Neutrophil (primary cell): ENCODE results near the gene GADD45GIP1.

Source experiments
- H3K27ac ChIP-seq: fragments of 200-600 bp; sonication (generic); 2 replicates; pipeline ENCODE4 v1.5.1; 2016; ENCODE audit warnings: mild to moderate bottlenecking, moderate library complexity
- H3K27me3 ChIP-seq: fragments of 200-600 bp; sonication (generic); 2 replicates; pipeline ENCODE4 v1.6.0; 2016; ENCODE audit warnings: mild to moderate bottlenecking
- H3K36me3 ChIP-seq: fragments of 200-600 bp; sonication (generic); 2 replicates; pipeline ENCODE4 v1.5.1; 2017
- H3K4me1 ChIP-seq, 2 experiments: fragments of 200-600 bp in 1 of 2; sonication (generic) in 1 of 2; 1 replicate in 1 of 2; 2 replicates in 1 of 2; pipeline versions ENCODE4 v1.5.1 to v1.6.1; 2013 to 2016; ENCODE audit warnings: low read depth in 1 of 2, low read length in 1 of 2, mild to moderate bottlenecking in 1 of 2, moderate library complexity in 1 of 2; ENCODE audit not compliant: control insufficient read depth in 1 of 2, insufficient read depth in 1 of 2
- H3K4me3 ChIP-seq, 2 experiments: fragments of 200-600 bp in 1 of 2; sonication (generic) in 1 of 2; 1 replicate in 1 of 2; 2 replicates in 1 of 2; pipeline ENCODE4 v1.5.1; 2013 to 2016; ENCODE audit warnings: low read depth in 1 of 2, low read length in 1 of 2, mild to moderate bottlenecking in 1 of 2, moderate library complexity in 1 of 2
- H3K9me3 ChIP-seq: fragments of 200-600 bp; sonication (generic); 2 replicates; pipeline ENCODE4 v1.5.1; 2016
- CTCF ChIP-seq: fragments of 200-600 bp; sonication (generic); IDR thresholded peaks from 2 replicates; pipeline ENCODE4 v1.5.1; 2016; ENCODE audit warnings: antibody characterized with exemption

GADD45GIP1 gene

GRCh38 chr19:12987190-12987589 is 30.2 kb upstream of the GADD45GIP1 start:
- Histone ChIP-seq H3K27ac (no peak overlapping the region), H3K4me1 (peaks cover 7 to 9% of the 10 kb centered on the region in 2 experiments), H3K4me3 (no peak overlapping the region), H3K27me3 (peaks cover 54% of the 10 kb centered on the region), H3K9me3 (no peaks in the 10 kb centered on the region), H3K36me3 (no peaks in the 10 kb centered on the region)
- TF ChIP-seq CTCF = no peak

GRCh38 chr19:12986726-12987125 is 29.7 kb upstream of the GADD45GIP1 start:
- TF ChIP-seq CTCF = no peak

GRCh38 chr19:12985049-12985776 is 28.2 kb upstream of the GADD45GIP1 start:
- no peak overlapping the region for H3K27ac ChIP-seq
- no peak for TF ChIP-seq CTCF
- H3K27me3 ChIP-seq = peaks cover 53% of the 10 kb centered on the region
- no peak overlapping the region for H3K4me3 ChIP-seq
- no peaks in the 10 kb centered on the region for H3K36me3 ChIP-seq
- no peaks in the 10 kb centered on the region for H3K9me3 ChIP-seq
- H3K4me1 ChIP-seq = peaks cover 7 to 9% of the 10 kb centered on the region in 2 experiments

More at GRCh38 chr19:12986726-12987125, 29.7 kb upstream of the GADD45GIP1 start:
- no peaks in the 10 kb centered on the region for H3K36me3 ChIP-seq
- no peak overlapping the region for H3K4me3 ChIP-seq
- H3K27me3 ChIP-seq = peaks cover 59% of the 10 kb centered on the region
- no peaks in the 10 kb centered on the region for H3K9me3 ChIP-seq
- peaks cover 7 to 9% of the 10 kb centered on the region in 2 experiments for H3K4me1 ChIP-seq
- no peak overlapping the region for H3K27ac ChIP-seq

- H3K27ac ChIP-seq = no peak overlapping the region
- H3K4me3 ChIP-seq = no peak overlapping the region
- H3K27me3 ChIP-seq = peaks cover 52% of the 10 kb centered on the region
Measured at GRCh38 chr19:12984683-12985048, 27.6 kb upstream of the GADD45GIP1 start.

GRCh38 chr19:12984143-12984627 is 27.2 kb upstream of the GADD45GIP1 start:
- H3K9me3 ChIP-seq = no peaks in the 10 kb centered on the region
- peaks cover 7 to 9% of the 10 kb centered on the region in 2 experiments for H3K4me1 ChIP-seq
- no peak for TF ChIP-seq CTCF
- H3K36me3 ChIP-seq = no peaks in the 10 kb centered on the region
- H3K27me3 ChIP-seq = peaks cover 52% of the 10 kb centered on the region
- no peak overlapping the region for H3K4me3 ChIP-seq
- H3K27ac ChIP-seq = no peak overlapping the region

More at GRCh38 chr19:12984683-12985048, 27.6 kb upstream of the GADD45GIP1 start:
- peaks cover 7 to 9% of the 10 kb centered on the region in 2 experiments for H3K4me1 ChIP-seq
- H3K36me3 ChIP-seq = no peaks in the 10 kb centered on the region
- TF ChIP-seq CTCF = no peak
- H3K9me3 ChIP-seq = no peaks in the 10 kb centered on the region
